GM18508 (cell line): ENCODE measurements around the gene MRC2.

Source experiments
- ATAC-seq: cut with Tn5 transposase; IDR thresholded peaks from one replicate; pipeline ENCODE4 v1.9.1; 2021; ENCODE audit warnings: moderate number of reproducible peaks; ENCODE audit not compliant: insufficient read depth, unreplicated experiment

MRC2 gene

GRCh38 chr17:62657145-62657665, 29.7 kb downstream of the MRC2 start:
- no peak for ATAC-seq

GRCh38 chr17:62657690-62658089, 30.2 kb downstream of the MRC2 start:
- no peak for ATAC-seq

- ATAC-seq, result no peak
Measured at GRCh38 chr17:62658136-62658920, 30.9 kb downstream of the MRC2 start.

GRCh38 chr17:62660629-62661118, 33.2 kb downstream of the MRC2 start:
- no peak for ATAC-seq

- ATAC-seq, result no peak
Measured at GRCh38 chr17:62661337-62661736, 33.9 kb downstream of the MRC2 start.

GRCh38 chr17:62662855-62663254, 35.4 kb downstream of the MRC2 start:
- no peak for ATAC-seq

GRCh38 chr17:62663304-62663703, 35.8 kb downstream of the MRC2 start:
- ATAC-seq, result no peak

GRCh38 chr17:62664336-62665120, 37.1 kb downstream of the MRC2 start:
- ATAC-seq, result no peak

GRCh38 chr17:62665599-62665998, 38.1 kb downstream of the MRC2 start:
- ATAC-seq, result no peak

GRCh38 chr17:62666061-62666800, 38.8 kb downstream of the MRC2 start:
- no peak for ATAC-seq

GRCh38 chr17:62666801-62667591, 39.5 kb downstream of the MRC2 start:
- ATAC-seq, result no peak

GRCh38 chr17:62668091-62668804, 40.8 kb downstream of the MRC2 start:
- ATAC-seq, result no peak

- ATAC-seq, result no peak
Measured at GRCh38 chr17:62670202-62670821, 42.8 kb downstream of the MRC2 start.

GRCh38 chr17:62671553-62671952, 44.1 kb downstream of the MRC2 start:
- no peak for ATAC-seq

GRCh38 chr17:62672957-62673356, 45.5 kb downstream of the MRC2 start:
- ATAC-seq, result no peak

- no peak for ATAC-seq
Measured at GRCh38 chr17:62673614-62674362, 46.3 kb downstream of the MRC2 start.

GRCh38 chr17:62674363-62674739, 46.9 kb downstream of the MRC2 start:
- ATAC-seq, result no peak

GRCh38 chr17:62674841-62675240, 47.4 kb downstream of the MRC2 start:
- ATAC-seq, result no peak
